ENCODE results near the gene PARS2. TPM values are rescaled to one million over a fixed set of nuclear protein-coding genes. Genes with fewer than 3 reads are reported as not detected.

Gene PARS2
- total and polyA plus RNA-seq, 4 donors: 1.3 to 4.3 (median 2.7) TPM

GRCh38 chr1:54810153-54810942 is 46.0 kb upstream of the PARS2 start:
- no peak overlapping the region for H3K4me3 ChIP-seq
- WGBS, 2 donors: 34 to 44% methylated on average over 13 of the region's 13 CpGs
- no peaks in the 10 kb centered on the region for H3K9me3 ChIP-seq (ENCODE audit: control insufficient read depth in 4 of 4, insufficient read depth in 3 of 4, low read length in 3 of 4)
- H3K27me3 ChIP-seq (ENCODE audit: control insufficient read depth in 3 of 3, insufficient read depth in 3 of 3, low read length in 2 of 3): peaks cover 0 to 3% (median 0%) of the 10 kb centered on the region in 3 donors
- H3K4me1 ChIP-seq (ENCODE audit: control insufficient read depth in 5 of 5, insufficient read depth in 5 of 5, low read length in 5 of 5): peaks cover 0 to 3% (median 0%) of the 10 kb centered on the region in 5 donors
- TF ChIP-seq, protein P1, sequence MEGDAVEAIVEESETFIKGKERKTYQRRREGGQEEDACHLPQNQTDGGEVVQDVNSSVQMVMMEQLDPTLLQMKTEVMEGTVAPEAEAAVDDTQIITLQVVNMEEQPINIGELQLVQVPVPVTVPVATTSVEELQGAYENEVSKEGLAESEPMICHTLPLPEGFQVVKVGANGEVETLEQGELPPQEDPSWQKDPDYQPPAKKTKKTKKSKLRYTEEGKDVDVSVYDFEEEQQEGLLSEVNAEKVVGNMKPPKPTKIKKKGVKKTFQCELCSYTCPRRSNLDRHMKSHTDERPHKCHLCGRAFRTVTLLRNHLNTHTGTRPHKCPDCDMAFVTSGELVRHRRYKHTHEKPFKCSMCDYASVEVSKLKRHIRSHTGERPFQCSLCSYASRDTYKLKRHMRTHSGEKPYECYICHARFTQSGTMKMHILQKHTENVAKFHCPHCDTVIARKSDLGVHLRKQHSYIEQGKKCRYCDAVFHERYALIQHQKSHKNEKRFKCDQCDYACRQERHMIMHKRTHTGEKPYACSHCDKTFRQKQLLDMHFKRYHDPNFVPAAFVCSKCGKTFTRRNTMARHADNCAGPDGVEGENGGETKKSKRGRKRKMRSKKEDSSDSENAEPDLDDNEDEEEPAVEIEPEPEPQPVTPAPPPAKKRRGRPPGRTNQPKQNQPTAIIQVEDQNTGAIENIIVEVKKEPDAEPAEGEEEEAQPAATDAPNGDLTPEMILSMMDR (IDR thresholded peaks at IDR 0.05; ENCODE audit: control extremely low read depth, extremely low read depth): peak; percentile 65
- H3K9ac ChIP-seq (ENCODE audit: insufficient read depth in 1 of 2, low read length in 2 of 2): peak overlapping the region in 1 of 2 donors; percentile 9
- H3K27ac ChIP-seq (ENCODE audit: low read depth in 1 of 2, low read length in 1 of 2): no peak overlapping the region
- H3K36me3 ChIP-seq (ENCODE audit: control insufficient read depth in 4 of 4, insufficient read depth in 4 of 4, low read length in 4 of 4): no peaks in the 10 kb centered on the region
- DNase-seq: peak; percentile 61 to 69 (median 65)
- ATAC-seq (ENCODE audit: insufficient read depth, low FRiP score): peak; percentile 81

DNA sequence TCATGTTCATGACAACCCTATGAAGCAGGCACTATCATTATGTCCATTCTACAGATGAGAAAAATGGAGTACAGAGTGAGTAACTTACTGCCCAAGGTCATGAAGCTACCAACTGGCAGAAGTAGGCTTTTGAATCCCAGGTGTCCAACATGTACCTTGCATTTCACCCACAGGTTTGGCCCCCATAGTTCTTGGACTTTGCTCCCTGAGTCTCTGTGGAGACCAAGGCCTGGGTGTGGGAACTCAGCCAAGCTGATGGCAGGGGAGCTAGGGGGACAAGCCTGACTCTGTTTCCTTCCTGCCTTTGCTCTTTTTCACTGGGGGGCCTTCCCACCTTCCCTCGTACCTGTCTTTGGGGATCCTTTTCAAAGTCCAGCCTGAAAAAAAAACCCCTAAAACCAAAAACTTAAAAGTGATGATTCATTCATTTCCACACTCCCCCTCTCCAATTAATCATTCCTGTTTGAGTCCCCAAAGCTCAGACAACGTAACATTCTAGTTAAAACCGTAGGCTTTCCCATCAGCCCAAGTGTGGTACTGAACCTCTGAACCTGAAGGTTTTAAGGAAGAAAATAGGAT is 45.3 kb upstream of the PARS2 start:
- Histone ChIP-seq H3K27ac (ENCODE audit: low read depth in 1 of 2, low read length in 1 of 2) (no peak overlapping the region), H3K4me1 (ENCODE audit: control insufficient read depth in 5 of 5, insufficient read depth in 5 of 5, low read length in 5 of 5) (peaks cover 0 to 3% (median 0%) of the 10 kb centered on the region in 5 donors), H3K4me3 (no peak overlapping the region), H3K27me3 (ENCODE audit: control insufficient read depth in 3 of 3, insufficient read depth in 3 of 3, low read length in 2 of 3) (peaks cover 0 to 3% (median 0%) of the 10 kb centered on the region in 3 donors), H3K9ac (ENCODE audit: insufficient read depth in 1 of 2, low read length in 2 of 2) (no peak overlapping the region), H3K36me3 (ENCODE audit: control insufficient read depth in 4 of 4, insufficient read depth in 4 of 4, low read length in 4 of 4) (no peaks in the 10 kb centered on the region), H3K9me3 (ENCODE audit: control insufficient read depth in 4 of 4, insufficient read depth in 3 of 4, low read length in 3 of 4) (no peaks in the 10 kb centered on the region)
- WGBS, 2 donors: 43 to 44% methylated on average over 3 of the region's 3 CpGs
- TF ChIP-seq, protein P1 (IDR thresholded peaks at IDR 0.05; ENCODE audit: control extremely low read depth, extremely low read depth): no peak
- ATAC-seq (ENCODE audit: insufficient read depth, low FRiP score) (no peak), DNase-seq (no peak)

DNA sequence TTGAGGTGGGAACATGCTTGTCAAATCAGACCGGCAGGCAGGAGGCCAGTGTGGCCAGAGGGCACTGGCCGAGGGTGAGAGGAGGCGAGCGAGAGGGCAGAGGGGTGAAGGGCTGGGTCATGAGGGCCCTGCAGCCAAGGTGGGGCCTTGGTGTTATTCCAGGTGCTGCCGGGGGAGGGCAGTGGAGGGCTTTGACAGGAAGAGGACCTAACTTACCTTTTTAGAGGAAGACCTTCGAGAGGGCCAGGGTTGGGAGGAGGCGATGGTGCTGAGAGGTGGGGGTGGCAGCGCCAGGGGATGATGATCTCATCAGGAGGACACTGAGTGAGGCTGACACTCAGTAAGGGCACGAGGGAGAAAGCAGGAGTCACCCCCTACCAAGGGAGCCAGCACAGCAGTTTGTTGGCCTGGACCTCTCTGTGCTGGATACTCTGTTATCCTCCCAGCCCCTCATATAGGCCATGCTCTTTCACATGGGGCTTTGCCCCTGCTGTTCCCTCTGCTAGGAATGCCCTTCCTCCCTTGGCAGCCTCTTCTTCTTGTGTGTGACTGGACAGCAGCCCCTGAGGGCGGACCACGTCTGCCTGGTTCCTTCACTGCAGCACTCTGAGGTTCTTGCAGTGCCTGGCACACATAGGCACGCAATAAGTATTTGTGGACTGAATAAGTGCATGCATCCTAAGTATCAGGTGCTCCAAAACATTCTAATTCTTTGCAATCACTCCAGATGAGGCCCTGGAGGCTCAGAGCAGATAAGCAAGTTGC is 44.3 kb upstream of the PARS2 start:
- DNase-seq: no peak
- no peaks in the 10 kb centered on the region for H3K36me3 ChIP-seq (ENCODE audit: control insufficient read depth in 4 of 4, insufficient read depth in 4 of 4, low read length in 4 of 4)
- peaks cover 0 to 3% (median 0%) of the 10 kb centered on the region in 5 donors for H3K4me1 ChIP-seq (ENCODE audit: control insufficient read depth in 5 of 5, insufficient read depth in 5 of 5, low read length in 5 of 5)
- H3K27ac ChIP-seq (ENCODE audit: low read depth in 1 of 2, low read length in 1 of 2): no peak overlapping the region
- H3K9ac ChIP-seq (ENCODE audit: insufficient read depth in 1 of 2, low read length in 2 of 2): no peak overlapping the region
- ATAC-seq (ENCODE audit: insufficient read depth, low FRiP score): no peak
- no peaks in the 10 kb centered on the region for H3K9me3 ChIP-seq (ENCODE audit: control insufficient read depth in 4 of 4, insufficient read depth in 3 of 4, low read length in 3 of 4)
- H3K4me3 ChIP-seq: no peak overlapping the region
- 72 to 86% methylated on average over 12 of the region's 12 CpGs for WGBS, 2 donors
- TF ChIP-seq, protein P1 (IDR thresholded peaks at IDR 0.05; ENCODE audit: control extremely low read depth, extremely low read depth): no peak
- peaks cover 0 to 3% (median 0%) of the 10 kb centered on the region in 3 donors for H3K27me3 ChIP-seq (ENCODE audit: control insufficient read depth in 3 of 3, insufficient read depth in 3 of 3, low read length in 2 of 3)

Data from lung (tissue), 12 donors.